Measurements from ENCODE around the gene METTL21C. TPM values are rescaled to one million over a fixed set of nuclear protein-coding genes. Genes with fewer than 3 reads are reported as not detected.

METTL21C gene
- total RNA-seq, 1 donor from 2014 or later: not detected

GRCh38 chr13:102686024-102686423, 8.8 kb downstream of the METTL21C start:
- Mint-ChIP-seq H3K9me3 (ENCODE audit: low read depth) (no peaks in the 10 kb centered on the region), H3K27me3 (no peaks in the 10 kb centered on the region), H3K27ac (no peak overlapping the region), H3K36me3 (ENCODE audit: insufficient read depth) (no peaks in the 10 kb centered on the region), H3K4me1 (ENCODE audit: low read depth) (no peaks in the 10 kb centered on the region), H3K4me3 (ENCODE audit: low read depth) (no peak overlapping the region)
- TF ChIP-seq CTCF (IDR thresholded peaks at IDR 0.05; ENCODE audit: unreplicated experiment): no peak
- no peak for DNase-seq (ENCODE audit: low spot score, unreplicated experiment)

- no peak for TF ChIP-seq CTCF (IDR thresholded peaks at IDR 0.05; ENCODE audit: unreplicated experiment)
- H3K4me3 Mint-ChIP-seq (ENCODE audit: low read depth): no peak overlapping the region
- no peaks in the 10 kb centered on the region for H3K27me3 Mint-ChIP-seq
- no peak for DNase-seq (ENCODE audit: low spot score, unreplicated experiment)
- H3K4me1 Mint-ChIP-seq (ENCODE audit: low read depth): no peaks in the 10 kb centered on the region
- H3K36me3 Mint-ChIP-seq (ENCODE audit: insufficient read depth): peaks cover 5% of the 10 kb centered on the region
- H3K27ac Mint-ChIP-seq: no peak overlapping the region
- no peaks in the 10 kb centered on the region for H3K9me3 Mint-ChIP-seq (ENCODE audit: low read depth)
Measured at GRCh38 chr13:102683637-102684036, 11.2 kb downstream of the METTL21C start.

GRCh38 chr13:102682727-102683126, 12.1 kb downstream of the METTL21C start:
- DNase-seq (ENCODE audit: low spot score, unreplicated experiment): no peak
- peaks cover 7% of the 10 kb centered on the region for H3K36me3 Mint-ChIP-seq (ENCODE audit: insufficient read depth)
- H3K4me3 Mint-ChIP-seq (ENCODE audit: low read depth): no peak overlapping the region
- H3K27me3 Mint-ChIP-seq: no peaks in the 10 kb centered on the region
- TF ChIP-seq CTCF (IDR thresholded peaks at IDR 0.05; ENCODE audit: unreplicated experiment): no peak
- no peaks in the 10 kb centered on the region for H3K4me1 Mint-ChIP-seq (ENCODE audit: low read depth)
- no peaks in the 10 kb centered on the region for H3K9me3 Mint-ChIP-seq (ENCODE audit: low read depth)
- H3K27ac Mint-ChIP-seq: no peak overlapping the region

GRCh38 chr13:102682211-102682610, 12.6 kb downstream of the METTL21C start:
- DNase-seq (ENCODE audit: low spot score, unreplicated experiment): no peak
- Mint-ChIP-seq H3K27ac (no peak overlapping the region), H3K27me3 (no peaks in the 10 kb centered on the region), H3K4me3 (ENCODE audit: low read depth) (no peak overlapping the region), H3K36me3 (ENCODE audit: insufficient read depth) (peaks cover 10% of the 10 kb centered on the region), H3K4me1 (ENCODE audit: low read depth) (no peaks in the 10 kb centered on the region), H3K9me3 (ENCODE audit: low read depth) (no peaks in the 10 kb centered on the region)
- TF ChIP-seq CTCF (IDR thresholded peaks at IDR 0.05; ENCODE audit: unreplicated experiment): no peak

GRCh38 chr13:102680842-102681740, 13.8 kb downstream of the METTL21C start:
- TF ChIP-seq CTCF (IDR thresholded peaks at IDR 0.05; ENCODE audit: unreplicated experiment): no peak
- no peak for DNase-seq (ENCODE audit: low spot score, unreplicated experiment)
- Mint-ChIP-seq H3K27me3 (no peaks in the 10 kb centered on the region), H3K4me1 (ENCODE audit: low read depth) (no peaks in the 10 kb centered on the region), H3K4me3 (ENCODE audit: low read depth) (no peak overlapping the region), H3K9me3 (ENCODE audit: low read depth) (no peaks in the 10 kb centered on the region), H3K36me3 (ENCODE audit: insufficient read depth) (peaks cover 12% of the 10 kb centered on the region), H3K27ac (no peak overlapping the region)
